Epithelial cell of proximal tubule (primary cell): Measurements from ENCODE around the gene EXTL1. TPM values are rescaled to one million over a fixed set of nuclear protein-coding genes. Genes with fewer than 3 reads are reported as not detected.

Experiments used
- DNase-seq: peaks from one replicate; pipeline ENCODE4 v3.0.0-alpha.2; 2011; ENCODE audit warnings: low read depth
- H3K4me3 ChIP-seq: 2 replicates; pipeline ENCODE4 v1.5.1; 2011; ENCODE audit warnings: low read depth, mild to moderate bottlenecking, low read length
- total RNA-seq: library from RNA; depleted of rRNA; stranded (reverse); fragments of >200 nt; gene quantifications from 2 replicates; pipeline ENCODE4 v1.2.3, GENCODE V29; 2015
- TF ChIP-seq, protein P1 (sequence below): conservative IDR thresholded peaks from 2 replicates; pipeline ENCODE4 v1.5.1; 2012; ENCODE audit warnings: low read depth, mild to moderate bottlenecking, low read length

EXTL1 gene
- total RNA-seq, 1 donor from 2014 or later: 0.12 TPM

DNA sequence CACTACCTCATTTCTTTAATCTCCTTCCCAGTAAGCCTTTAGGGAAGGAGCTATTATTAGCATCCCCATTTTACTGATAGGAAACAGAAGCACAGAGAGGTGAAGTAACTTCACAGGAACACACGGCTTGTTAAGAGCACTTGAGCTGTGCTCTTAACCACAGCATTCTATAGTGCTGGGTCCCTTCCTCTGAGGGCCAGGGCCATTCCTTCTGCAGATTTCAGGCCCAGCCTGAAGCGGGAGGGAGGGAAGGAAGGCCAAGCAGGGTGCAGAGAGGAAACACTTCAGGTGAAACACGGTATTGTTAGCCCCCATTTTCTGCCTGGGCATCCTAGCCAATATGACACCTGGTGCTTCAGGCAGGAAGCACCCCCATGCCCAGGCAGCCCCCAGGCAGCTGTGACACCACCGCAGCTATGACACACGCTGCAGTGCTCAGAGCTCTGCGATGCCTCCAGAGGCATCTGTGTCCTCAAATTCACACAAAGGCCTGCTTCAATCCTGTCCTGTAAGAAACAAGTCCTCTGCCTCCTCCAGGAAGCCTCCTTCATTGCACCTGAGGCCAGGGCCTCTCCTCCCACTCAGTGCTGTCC, 4.5 kb upstream of the EXTL1 start:
- TF ChIP-seq, protein P1, sequence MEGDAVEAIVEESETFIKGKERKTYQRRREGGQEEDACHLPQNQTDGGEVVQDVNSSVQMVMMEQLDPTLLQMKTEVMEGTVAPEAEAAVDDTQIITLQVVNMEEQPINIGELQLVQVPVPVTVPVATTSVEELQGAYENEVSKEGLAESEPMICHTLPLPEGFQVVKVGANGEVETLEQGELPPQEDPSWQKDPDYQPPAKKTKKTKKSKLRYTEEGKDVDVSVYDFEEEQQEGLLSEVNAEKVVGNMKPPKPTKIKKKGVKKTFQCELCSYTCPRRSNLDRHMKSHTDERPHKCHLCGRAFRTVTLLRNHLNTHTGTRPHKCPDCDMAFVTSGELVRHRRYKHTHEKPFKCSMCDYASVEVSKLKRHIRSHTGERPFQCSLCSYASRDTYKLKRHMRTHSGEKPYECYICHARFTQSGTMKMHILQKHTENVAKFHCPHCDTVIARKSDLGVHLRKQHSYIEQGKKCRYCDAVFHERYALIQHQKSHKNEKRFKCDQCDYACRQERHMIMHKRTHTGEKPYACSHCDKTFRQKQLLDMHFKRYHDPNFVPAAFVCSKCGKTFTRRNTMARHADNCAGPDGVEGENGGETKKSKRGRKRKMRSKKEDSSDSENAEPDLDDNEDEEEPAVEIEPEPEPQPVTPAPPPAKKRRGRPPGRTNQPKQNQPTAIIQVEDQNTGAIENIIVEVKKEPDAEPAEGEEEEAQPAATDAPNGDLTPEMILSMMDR: no peak
- no peak overlapping the region for H3K4me3 ChIP-seq
- DNase-seq: no peak

DNA sequence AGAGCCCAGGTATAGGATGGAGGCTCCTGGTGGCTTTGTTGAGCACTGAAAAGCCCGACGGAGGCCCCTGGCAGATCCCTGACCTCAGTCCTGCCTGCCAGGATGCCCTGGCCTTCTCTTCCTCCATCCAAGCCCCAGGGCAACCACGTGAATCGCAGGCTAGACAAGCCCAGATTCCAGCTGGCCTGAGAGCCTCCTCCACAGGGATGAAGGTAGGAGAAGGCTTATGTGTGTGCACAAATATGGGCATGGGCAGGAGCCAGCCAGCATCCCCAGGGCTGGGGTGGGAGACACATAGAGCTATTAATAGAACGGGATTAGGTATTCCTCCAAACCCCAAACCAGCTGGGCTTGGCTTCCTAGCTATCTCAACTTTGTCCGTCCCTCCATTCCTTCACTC, 4.0 kb upstream of the EXTL1 start:
- DNase-seq: no peak
- TF ChIP-seq, protein P1: no peak
- H3K4me3 ChIP-seq: no peak overlapping the region

DNA sequence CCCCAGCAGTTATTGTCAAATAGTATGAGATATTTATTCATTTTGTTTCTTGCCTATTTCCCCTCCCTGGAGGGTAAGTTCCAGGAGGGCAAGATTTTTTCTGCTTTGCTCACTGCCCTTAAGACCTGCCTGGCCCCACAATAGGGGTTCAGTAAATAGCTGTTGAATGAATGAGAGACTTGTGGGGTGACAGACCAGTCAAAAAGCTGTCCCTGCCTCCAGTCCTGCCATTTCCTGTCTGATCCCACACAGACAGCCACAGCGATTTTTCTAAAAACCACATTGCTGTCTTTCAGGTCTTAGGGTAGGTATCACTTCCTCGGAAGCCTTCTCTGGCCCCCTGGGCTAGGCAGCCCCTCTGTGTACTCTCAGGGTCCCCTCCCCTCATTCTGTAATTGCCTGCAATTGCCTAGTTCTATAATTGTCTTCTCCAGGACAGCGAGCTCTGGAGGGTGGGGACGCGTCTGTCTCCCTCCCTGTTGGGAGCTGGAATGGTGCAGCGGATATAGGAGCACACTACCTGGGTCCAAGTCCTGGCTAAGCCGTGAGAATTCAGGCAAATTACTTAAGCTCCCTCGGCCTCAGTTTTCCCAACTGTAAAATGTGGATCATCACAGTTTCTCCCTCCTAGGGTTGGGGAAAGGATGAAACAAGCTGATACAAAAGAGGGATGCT, 1.8 kb upstream of the EXTL1 start:
- H3K4me3 ChIP-seq: no peak overlapping the region
- no peak for DNase-seq
- TF ChIP-seq, protein P1: no peak

DNA sequence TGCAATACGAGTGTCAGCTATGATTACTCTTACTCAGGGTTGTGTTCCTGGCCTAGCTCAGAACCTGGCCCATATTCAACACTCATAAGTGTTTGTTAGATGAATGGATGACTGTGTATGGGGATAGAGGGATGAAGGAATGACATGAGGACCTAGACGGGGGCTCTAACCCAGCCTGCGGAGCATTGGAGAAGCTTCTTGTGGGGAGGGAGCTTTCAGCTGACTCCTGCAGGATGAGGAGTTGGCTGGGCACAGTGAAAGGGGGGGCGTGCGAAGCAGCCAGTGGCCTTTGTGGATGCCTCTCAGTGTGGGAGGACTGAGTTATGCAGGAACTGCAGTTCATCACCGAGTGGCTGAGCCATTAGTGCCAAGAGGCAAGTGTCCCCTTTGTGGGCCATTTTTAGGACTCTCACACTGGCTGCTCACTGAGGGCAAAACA, 1.2 kb upstream of the EXTL1 start:
- TF ChIP-seq, protein P1: no peak
- H3K4me3 ChIP-seq: no peak overlapping the region
- no peak for DNase-seq

DNA sequence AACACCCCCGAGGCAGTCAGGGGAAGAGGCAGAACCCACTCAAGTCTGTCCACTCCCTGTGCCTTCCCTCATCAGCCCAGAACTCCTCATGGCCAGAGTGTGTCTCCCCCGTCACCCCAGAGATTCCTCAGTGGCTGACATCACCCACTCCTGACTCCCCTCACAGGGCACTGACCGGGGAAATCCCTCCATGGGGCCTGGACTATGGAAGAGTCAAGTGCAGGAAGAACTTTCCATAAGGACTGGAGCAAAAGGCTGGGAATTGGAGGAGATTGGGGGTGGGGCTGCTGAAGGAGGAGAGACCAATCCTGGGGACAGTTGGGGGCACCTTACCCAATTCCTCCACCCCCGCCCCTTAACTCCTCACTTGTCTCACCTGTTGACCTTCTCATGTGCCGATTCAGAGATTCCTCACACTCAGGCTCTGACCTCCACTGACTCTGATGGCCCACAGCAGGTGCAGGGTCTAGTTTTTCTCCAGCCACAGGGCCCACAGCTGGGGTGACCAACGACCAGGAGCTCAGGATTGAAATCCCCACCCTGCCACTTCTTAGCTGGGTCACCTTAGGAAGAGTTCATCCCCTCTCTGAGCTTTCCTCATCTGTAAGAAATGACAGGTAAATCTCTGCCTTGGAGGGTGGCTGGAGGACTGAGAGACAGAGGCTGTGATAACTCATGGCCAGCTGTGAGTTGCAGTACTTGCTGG, 481 bp upstream of the EXTL1 start:
- H3K4me3 ChIP-seq: no peak overlapping the region
- TF ChIP-seq, protein P1: no peak
- DNase-seq: no peak

DNA sequence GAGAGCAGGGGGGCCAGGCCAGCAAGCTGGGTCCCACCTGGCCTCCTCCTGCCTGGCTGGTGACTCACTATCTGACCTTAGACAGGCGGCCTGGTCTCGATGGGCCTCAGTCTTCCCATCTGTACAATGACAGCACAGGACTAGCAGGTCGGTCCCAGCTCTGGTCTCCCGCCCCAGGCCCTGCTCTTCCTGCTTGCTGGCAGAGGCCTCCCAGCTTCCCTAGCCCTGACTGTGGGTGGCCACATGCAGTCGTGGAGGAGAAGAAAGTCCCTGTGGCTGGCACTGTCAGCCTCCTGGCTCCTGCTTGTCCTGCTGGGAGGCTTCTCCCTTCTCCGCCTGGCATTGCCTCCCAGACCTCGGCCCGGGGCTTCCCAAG, 817 bp downstream of the EXTL1 start:
- no peak for DNase-seq

More for the DNA sequence above, 817 bp downstream of the EXTL1 start:
- H3K4me3 ChIP-seq: no peak overlapping the region
- TF ChIP-seq, protein P1: no peak
